NCI-H128 (cell line): ENCODE data around the gene MGAT5.

Experiments
- DNase-seq: peaks from one replicate; lab custom pipeline; 2025; ENCODE audit not compliant: unreplicated experiment; lab: John Stamatoyannopoulos, UW

Gene MGAT5

DNA sequence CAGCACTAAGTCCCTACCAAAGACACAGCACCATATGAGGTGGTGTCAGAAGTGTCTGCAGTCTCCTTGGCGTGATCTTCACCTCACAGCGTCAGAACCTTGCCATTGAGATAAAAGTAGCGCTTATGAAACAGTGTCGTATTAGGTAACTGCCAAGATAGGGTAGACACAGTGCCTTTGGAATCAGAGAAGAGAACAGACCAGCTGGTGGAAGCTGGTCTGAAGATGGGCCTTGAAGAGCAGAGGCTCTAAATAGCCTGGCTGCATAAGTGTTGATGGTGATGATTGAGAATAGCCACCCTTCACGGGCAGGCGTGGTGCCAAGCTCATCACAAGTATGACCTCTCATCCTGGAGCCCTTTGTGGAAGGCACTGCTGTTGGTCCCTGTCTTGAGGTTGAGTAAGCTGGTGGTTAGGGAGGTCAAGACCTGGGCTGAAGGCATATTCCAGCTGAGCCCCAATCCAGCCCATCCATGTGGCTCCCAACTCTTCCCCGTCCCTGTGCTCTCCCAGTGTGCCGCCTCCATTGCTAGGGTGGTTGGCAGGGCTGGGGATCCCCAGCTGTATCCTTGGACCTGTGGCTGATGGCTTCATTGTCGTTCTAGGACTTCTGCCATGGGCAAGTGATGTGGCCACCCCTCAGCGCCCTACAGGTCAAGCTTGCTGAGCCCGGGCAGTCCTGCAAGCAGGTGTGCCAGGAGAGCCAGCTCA lies 187.4 kb downstream of the MGAT5 start:
- no peak for DNase-seq

DNA sequence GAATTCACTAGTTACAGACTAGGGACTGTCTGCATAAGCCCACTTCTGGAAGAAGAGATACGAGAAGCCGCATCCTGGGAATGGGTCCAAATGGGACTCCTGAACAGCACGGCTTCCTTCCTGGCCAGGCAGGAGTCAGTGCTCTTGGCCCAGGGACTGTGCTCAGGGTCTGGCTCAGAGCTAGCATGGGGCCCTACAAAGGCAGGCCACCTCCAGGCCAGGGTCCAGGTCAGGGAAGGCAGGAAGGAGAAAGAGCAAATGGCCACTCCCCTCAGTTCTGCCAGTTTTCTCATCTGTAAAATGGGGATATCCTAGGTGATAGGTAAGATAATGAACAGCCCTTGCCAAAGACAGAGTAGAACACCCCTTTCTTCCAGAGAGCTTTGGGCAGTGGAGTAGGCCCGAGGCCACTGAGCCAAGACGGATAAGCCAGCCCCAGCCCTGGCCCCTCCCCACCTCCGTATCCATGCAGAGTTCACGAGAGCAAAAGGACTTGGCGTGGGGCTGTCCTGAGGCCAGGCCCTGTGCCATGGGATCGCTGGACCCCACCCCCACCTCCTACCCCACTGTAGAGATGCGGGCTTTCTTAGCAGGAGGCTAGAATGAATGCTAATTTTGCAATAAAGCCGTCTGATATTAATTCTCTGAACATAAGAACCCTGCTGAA lies 190.1 kb downstream of the MGAT5 start:
- DNase-seq: no peak

DNA sequence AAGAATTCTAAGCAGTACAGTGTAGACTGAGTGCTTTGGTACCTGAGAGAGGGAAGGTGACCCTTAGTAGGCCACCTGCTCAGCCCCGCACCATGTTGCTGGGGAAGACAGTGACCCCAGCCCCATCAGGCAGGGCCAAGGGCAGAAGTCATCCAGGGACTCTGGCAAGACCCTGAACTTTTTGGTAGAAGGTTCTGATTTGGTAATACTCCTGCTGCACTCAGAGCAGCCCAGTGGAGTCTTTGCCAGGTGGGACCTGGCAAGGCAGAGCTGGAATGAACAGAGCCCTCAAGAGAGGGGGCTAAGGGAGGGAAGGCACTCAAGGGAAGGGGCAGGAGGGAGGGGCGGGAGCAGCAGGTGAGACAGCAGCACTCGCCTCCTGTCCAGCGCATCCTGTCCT lies 191.2 kb downstream of the MGAT5 start:
- DNase-seq: no peak

GRCh38 chr2:134445985-134446382 lies 192.1 kb downstream of the MGAT5 start:
- no peak for DNase-seq

GRCh38 chr2:134446383-134447017 lies 192.6 kb downstream of the MGAT5 start:
- DNase-seq: no peak

DNA sequence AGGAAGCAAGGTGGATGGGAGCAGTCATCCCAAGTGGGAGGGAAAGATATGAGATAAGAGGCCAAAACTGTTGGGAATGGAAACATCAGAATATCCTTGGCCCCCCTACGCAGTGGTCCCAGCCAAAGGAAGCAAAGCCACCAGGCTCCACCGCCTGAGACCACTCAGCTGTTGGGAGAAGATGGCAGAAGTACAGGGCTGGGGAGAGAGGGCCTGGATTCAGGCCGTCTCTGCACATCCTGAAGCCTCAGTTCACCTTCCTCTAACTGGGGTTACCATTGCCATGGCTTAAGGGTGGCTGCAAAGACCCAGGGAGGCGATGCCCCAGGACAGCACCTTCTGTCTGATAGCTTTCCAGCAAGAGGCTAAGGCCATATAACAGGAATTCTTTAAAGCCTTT lies 193.8 kb downstream of the MGAT5 start:
- no peak for DNase-seq

GRCh38 chr2:134448650-134449049 lies 194.8 kb downstream of the MGAT5 start:
- DNase-seq: no peak

DNA sequence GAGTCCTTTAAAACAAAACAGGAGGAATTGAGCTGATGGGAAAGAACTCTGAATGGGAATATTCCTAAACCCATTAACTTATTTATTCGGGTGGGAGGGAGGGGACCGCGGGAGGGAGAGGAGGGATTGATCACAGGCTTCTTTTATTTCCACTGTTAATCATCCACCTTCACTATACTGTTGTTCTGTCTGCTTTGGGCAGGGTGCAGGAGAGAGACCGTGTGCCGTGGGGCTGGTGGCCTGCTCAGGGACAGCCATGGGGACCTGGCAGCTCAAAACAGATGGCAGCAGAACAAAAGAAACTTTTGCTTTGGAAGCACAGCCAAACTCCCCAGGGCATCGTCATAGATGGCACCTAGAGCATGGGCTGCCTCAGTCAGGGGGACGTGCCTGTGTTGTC lies 195.3 kb downstream of the MGAT5 start:
- no peak for DNase-seq

DNA sequence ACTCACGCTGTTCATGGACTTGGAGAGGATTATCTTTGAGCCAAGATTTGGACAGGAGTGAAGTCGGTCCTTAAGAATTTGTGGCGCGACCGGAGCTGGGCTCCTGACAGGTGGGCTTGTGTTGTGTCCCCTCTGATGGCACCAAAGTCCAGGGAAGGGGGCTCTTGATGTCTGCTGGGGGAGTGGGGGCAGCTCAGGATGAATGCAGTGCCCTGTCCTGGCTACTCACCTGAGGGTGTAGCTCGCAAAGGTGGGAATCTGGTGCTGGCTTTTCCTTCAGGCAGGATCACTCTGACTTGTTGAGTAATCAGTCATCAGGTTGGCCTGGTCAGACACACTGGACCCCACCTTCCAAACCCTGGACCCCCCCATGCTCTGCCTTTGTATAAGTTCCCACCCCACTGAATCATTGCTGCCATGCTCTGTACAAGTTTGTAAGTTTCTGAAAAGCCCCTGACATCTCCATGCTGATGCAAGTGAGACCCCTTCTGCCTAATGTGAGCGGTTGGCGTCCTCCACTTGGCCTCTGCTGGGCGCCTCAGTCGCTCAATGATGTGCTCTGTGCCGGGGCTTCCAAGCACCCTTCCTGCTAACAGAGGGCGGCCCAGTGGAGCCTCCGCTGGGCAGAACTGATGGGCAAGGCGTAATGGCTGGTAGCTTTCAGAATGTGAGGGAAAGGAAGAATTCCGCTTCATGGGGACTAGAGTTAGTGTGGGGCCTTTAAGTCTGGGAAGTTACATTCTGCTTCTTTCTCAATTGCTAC lies 196.1 kb downstream of the MGAT5 start:
- no peak for DNase-seq

DNA sequence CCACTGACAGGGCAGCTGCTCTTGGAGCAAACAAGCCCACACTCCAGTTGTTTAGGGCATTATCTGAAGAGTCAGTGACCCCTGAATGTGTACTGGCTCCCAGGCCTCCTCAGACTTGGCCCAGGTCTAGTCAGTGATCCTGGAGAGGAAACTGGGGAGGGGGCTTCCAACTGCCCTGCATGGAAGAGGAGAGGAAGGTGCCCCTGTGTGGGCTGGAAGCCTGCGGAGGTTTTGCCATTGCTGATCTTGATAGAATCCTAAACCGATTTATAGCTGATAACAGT lies 197.4 kb downstream of the MGAT5 start:
- no peak for DNase-seq

- no peak for DNase-seq
Measured at GRCh38 chr2:134452042-134452733, 198.3 kb downstream of the MGAT5 start.

GRCh38 chr2:134453476-134453875 lies 199.6 kb downstream of the MGAT5 start:
- DNase-seq: no peak

DNA sequence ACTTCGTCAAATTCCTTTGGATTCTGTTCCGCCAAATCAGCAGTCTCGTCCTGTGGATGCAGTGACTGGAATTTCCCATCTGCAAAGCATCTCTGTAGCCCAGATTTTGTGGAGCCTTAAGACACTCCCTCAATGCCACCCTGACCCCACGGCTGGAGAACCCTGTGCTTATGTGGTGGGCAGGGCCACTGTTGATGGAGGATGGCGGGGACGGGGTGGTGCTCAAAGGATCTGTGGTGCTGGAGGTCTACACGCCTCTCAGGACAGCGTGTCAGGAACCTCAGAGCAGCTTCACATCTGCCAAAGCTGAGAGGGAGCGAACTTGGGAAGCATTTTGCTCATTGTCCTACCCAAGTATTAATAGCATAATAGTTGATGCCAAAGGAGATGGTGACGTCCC lies 200.1 kb downstream of the MGAT5 start:
- DNase-seq: no peak

DNA sequence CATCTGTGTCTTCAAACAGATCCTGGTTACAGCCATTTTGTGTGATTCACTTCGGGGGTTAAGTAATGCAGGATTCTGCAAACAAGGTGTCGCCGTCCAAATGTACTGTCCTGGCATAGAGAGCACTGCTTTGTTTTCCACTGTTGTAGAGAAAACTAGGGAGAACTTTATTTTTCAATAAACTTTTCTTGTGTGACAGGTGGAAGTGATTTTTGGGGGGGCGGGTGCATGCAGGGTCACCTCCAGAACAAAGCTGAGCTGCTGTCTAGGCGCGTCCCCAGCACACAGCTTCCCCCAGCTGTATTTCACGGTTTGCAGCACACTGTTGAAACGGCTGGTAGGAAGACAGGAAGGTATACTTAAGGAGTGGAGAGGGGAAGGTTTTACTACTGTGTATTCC lies 200.6 kb downstream of the MGAT5 start:
- DNase-seq: no peak

DNA sequence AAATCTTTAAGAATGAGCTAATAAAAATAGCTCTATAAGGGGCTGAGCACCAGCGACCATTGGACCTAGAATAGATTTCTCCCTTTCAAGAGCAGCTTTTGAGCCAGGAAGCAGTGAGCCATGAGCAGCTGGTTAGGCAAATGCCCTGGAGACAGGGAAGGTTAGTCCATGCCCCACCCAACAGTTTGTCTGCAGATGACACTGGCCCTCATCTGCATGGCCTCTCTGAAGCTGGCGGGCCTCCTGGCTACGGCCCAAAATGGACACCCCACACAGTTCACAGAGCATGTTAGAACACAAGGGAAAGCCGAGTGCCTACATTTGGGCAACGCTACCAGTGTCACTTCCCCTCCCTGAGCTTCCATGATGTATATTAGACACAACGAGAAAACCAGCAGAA lies 201.1 kb downstream of the MGAT5 start:
- no peak for DNase-seq

- DNase-seq: no peak
Measured at GRCh38 chr2:134455426-134455825, 201.6 kb downstream of the MGAT5 start.

GRCh38 chr2:134457353-134457752 lies 203.5 kb downstream of the MGAT5 start:
- no peak for DNase-seq

DNA sequence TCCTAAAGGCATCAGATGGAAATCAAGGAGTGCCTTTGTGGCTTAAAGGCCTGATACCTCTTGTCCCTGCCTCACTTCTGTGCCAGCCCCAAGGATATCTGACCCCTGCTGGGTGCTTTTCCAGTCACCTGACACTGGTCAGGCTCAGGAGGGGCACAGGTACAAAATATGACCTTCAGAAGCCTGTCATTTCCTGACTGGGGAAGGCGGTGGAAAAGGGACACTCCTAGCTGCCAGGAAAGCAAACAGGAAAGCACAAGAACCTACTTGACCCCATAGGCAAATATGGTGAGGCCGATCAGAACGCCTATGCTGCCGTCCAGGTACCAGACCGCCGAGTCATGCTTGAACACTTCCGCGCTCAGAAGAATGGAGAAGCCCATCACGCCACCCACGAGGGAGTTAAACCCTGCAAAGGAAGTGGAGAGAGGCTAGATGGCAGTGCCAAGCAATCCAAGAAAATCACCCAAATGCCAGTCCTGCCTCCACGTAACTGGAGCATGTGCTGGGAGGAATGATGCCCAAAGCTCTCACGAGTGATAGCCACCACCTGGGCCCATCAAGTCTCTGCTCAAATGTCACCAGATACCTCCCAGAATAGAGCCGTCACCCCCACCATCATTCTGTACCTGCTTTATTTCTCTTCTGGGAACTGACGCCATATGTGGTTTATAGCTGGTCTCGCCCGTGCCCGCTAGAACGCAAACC lies 204.0 kb downstream of the MGAT5 start:
- DNase-seq: no peak

- DNase-seq: no peak
Measured at GRCh38 chr2:134458473-134458853, 204.6 kb downstream of the MGAT5 start.

DNA sequence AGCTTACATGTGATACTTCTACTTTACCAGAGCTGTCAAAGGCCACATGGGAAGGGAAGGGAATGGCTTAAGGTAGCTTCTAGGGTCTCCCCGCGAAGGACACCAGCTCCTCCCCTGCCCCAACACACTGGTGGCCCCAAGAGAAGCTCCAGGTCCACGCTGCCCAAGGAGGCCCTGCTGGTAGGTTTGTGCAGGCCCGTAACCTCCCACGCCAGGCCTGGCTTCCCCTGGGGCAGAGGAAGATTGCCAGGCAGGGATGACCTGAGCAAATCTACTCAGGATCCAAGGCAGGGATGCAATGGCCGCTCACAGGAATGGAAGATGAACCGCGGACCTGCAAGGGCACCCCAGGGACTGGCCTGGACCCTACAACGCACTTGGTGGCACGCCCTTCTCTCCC lies 205.1 kb downstream of the MGAT5 start:
- DNase-seq: no peak
